GM21723 (cell line): ENCODE results near the gene HSBP1L1.
A peak's percentile ranks its signal among the peaks of the same experiment; 100 is the strongest.

Experiments
- ATAC-seq: cut with Tn5 transposase; IDR thresholded peaks from one replicate; pipeline ENCODE4 v1.9.1; 2021; ENCODE audit warnings: mild to moderate bottlenecking, moderate library complexity; ENCODE audit not compliant: unreplicated experiment

HSBP1L1 gene

GRCh38 chr18:79964330-79965118, at the start of gene HSBP1L1:
TSS of gene HSBP1L1 (plus strand) at chr18:79964643. CDS start at chr18:79964736, 93 bp downstream.
- ATAC-seq = peak; percentile 84

DNA sequence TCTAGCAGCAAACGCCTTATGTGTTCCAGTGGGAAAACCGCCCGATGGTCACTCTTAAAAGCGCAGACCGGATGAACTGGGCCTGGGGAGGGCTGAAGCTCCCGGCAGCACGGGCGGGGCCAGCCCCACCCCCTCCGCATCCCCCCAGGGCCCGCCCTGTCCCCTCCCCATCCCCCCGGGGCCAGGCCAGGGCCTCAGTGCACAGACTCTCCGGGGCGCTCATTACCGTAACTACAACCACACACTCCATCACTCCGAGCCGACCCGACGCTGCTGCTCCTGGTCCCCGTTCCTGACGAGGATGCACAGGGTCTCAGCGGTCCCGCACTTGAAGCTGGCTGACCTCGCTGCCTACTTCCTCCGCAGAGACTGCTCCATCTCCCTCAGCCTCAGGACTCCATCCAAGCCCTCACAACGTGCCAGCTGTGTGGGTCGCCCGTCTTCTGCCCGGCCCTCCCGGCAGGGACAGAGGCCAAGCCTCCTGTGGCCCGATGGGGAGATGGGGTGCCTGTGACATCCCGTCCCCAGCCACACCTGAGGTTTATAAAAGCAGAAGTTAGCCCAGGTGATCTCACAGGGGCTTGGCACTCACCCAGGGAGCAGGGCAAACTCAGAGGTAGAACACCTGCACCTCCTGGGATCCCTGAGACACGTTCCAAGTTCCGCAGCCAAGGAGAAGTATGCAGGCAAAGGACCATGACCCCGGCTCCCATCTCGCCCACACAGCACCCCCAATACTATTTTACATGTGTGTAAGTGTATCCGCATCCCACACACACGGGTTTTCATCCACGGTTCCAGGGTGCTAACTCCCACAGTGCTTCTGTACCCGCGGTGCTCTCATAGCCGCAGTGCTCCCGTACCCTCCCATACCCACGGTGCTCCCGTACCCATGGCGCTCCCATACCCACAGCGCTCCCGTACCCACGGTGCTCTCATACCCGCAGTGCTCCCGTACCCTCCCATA, 49.0 kb upstream of the HSBP1L1 start:
- ATAC-seq = no peak

DNA sequence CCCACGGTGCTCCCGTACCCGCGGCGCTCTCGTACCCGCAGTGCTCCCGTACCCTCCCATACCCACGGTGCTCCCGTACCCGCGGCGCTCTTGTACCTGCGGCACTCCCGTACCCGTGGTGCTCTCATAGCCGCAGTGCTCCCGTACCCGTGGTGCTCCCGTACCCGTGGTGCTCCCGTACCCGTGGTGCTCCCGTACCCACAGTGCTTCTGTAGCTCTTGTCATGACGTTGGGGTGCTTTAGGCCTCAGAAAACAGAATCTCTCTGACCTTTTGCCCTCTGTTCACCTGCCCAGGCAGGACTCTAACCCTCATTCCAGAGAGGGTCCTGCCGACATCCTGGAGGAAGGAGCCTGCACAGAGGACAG, 48.3 kb upstream of the HSBP1L1 start:
- no peak for ATAC-seq

DNA sequence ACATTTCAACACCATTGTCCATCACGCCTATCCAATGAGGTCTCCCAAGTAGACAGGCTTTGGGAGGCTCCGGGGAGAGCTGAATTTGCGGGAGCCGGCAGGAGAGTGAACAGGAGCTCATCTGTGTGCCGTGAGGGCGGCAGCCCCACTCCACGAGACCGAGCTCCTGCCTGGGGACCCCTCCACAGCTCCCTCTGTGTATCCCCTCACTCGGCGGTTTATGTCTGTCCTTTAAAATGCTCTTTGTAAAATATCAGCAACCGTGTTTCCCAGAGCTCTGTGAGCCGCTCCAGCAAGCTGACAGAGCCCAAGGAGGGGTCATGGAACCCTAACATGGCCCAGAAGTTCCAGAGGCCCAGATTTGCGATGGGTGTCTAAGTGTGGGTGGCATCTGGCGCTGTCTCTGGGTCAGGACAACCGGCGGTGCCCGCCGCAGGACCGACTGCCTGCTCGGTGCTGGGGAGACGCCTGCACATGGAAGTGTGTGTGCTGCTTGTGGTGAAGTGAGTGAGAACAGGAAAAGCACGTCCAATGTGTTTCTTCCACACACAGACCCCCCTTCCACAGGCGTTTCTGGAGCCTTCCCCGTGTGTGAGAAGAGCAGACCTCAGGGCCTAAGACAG, 47.8 kb upstream of the HSBP1L1 start:
- ATAC-seq = no peak

- no peak for ATAC-seq
Observed at GRCh38 chr18:79917169-79917852, 47.1 kb upstream of the HSBP1L1 start.

GRCh38 chr18:79917853-79918614, 46.4 kb upstream of the HSBP1L1 start:
- ATAC-seq = no peak

- no peak for ATAC-seq
Observed at GRCh38 chr18:79918615-79919011, 45.8 kb upstream of the HSBP1L1 start.

- ATAC-seq = no peak
Observed at GRCh38 chr18:79919089-79919488, 45.4 kb upstream of the HSBP1L1 start.

GRCh38 chr18:79921984-79922965, 42.2 kb upstream of the HSBP1L1 start:
- ATAC-seq = no peak

- no peak for ATAC-seq
Observed at GRCh38 chr18:79922971-79923411, 41.5 kb upstream of the HSBP1L1 start.

DNA sequence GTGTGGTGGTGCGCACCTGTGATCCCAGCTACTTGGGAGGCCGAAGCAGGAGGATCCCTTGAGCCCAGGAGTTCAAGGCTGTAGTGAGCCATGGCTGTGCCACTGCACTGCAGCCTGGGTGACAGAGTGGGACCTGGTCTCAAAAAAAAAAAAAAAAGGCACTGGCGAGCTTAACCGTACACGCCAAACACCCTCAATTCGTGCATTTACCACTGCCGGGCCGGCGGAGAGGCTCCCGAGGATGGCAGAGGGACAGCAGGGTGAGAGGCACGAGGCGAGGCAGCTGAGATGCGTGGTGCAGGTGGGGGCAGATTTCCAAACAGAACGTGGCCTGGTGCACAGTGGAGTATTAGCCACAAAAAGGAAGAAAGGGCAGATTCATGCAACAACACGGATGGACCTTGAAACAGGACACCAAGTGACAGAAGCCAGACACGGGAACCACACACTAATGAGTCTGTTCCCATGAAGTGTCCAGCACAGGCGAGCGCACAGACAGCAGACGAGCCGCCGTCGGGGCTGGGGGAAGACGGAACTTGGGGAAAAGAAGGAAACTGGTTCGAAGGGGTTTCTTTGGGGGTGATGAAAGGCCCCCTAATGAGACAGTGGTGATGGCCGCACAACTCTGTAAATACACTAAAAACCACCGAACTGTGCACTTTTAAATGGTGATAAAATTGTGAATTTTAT, 40.4 kb upstream of the HSBP1L1 start:
- ATAC-seq = no peak

DNA sequence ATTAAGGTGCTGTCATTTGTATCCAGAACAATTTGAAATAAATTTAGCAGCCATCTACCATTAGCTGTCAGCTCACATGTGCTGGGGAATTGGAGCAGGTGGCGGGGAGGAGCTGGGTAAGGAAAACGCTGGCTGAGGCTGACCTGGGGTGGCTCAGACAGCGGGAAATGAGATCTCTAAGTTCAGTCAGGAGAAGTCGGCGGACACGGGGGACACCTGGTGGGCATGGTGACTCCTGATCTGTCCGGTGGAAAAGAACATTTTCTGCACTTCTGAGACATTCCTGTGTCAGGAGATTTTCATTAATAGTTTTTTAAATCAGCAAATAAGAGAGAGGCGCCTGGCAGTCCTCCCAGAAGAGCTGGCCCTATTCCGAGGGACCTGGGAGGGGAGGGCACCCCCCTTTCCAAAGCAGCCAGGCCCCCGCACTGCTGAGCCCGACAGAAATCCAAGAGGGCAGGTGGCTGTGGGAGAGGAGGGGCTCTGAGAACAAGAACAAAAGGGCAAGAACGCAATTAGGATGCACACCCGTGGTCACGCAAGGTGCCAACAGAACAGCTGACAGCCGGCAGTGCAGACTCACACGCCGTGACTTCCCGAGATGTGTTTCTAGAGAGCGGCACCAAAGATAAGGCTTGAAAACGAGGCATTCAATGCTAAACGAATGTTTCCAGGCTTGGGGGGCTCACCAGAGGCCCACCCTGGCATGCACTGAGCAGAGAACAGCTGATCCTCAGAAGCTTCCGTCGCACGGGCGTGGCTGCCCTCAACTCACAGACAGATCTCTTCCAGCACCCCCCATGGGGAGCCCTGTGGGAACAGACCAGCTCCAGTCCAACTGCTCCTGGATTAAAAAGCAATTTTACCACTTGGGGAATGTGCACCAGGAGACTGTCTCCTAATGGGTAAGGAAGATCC, 39.4 kb upstream of the HSBP1L1 start:
- no peak for ATAC-seq

DNA sequence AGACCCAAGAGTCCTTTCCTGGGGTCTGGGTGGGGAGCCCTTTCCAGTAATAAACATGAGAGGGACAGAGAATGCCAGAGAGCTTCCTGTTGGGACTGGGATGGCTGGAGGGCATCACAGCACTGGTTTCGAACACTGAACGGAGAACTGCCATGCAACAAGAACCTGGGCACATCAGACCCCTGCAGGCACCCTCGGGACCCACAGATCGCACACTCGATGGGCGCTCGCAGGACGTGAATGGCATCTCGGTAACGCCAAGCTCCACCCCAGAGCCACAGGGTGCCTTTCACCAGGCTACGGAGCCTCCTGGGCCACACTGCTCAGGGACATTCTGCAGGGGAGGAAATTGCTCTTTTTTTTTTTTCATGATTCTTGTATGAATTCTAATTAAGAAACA, 38.1 kb upstream of the HSBP1L1 start:
- no peak for ATAC-seq

DNA sequence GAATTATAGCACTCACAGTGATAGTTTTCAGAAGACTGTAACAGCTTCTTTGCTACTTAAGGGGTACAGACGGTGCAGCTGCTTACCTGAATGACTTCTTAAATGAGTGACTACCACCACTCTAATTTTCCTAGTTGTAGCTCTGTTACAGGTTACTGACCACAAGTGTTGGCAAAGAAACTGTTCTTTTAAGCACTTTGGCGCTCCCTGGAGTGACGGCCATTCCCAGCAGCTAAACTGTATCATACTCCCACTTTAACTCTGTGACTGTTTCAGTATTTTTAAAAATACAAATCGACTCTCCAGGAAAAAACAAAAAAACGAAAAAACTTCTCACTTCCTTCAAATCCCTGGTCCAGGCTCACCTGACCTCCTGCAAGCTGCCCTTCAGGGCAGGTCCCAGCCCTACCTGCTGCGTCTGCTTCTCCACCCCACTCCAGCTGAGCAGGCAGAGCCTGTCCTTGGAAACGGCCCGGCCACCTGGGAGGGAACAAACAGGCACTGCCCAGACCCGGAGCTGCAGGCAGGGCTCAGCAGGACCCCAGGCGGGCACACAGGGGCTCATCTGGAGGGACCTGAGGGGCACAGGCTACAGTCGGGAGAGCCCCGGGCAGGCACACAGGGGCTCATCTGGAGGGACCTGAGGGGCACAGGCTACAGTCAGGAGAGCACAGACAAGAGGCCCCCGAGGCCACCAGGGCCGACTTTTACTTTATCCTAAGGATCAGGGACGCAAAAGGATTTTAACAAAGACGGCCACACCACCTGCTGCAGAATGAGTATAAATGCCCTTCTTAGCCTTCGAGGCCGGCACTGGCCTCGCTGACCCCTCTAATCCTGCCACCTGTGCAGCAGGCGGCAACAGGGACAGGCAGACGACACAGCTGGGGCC, 37.5 kb upstream of the HSBP1L1 start:
- ATAC-seq = no peak

- ATAC-seq = no peak
Observed at GRCh38 chr18:79927607-79928562, 36.6 kb upstream of the HSBP1L1 start.
